Stomach smooth muscle (tissue), 2 donors: ENCODE measurements around the gene CHCHD6.
"Not testable (repeated sequence)": the region's sequence is repeated elsewhere in the genome, so short reads cannot be mapped to it uniquely, and the experiment has no call there.

Source experiments
- H3K27ac ChIP-seq: one replicate; pipeline ENCODE4 v1.7.0; 2013; ENCODE audit warnings: mild to moderate bottlenecking, low read length, inconsistent platforms
- H3K27me3 ChIP-seq, 2 donors: one replicate each; pipeline ENCODE4 v1.7.0; 2013; ENCODE audit warnings: low read length in 2 of 2; ENCODE audit not compliant: insufficient read depth in 2 of 2, control insufficient read depth in 1 of 2
- H3K36me3 ChIP-seq, 2 donors: one replicate each; pipeline ENCODE4 v1.7.0; 2013; ENCODE audit warnings: low read length in 2 of 2; ENCODE audit not compliant: control insufficient read depth in 2 of 2, insufficient read depth in 2 of 2
- H3K4me1 ChIP-seq: one replicate; pipeline ENCODE4 v1.7.0; 2013; ENCODE audit warnings: low read length; ENCODE audit not compliant: control insufficient read depth, insufficient read depth
- H3K4me3 ChIP-seq, 2 donors: one replicate each; pipeline ENCODE4 v1.7.0; 2013; ENCODE audit warnings: low read length in 2 of 2
- H3K9ac ChIP-seq, 2 donors: one replicate each; pipeline ENCODE4 v1.7.0; 2013; ENCODE audit warnings: low read length in 2 of 2, mild to moderate bottlenecking in 1 of 2
- H3K9me3 ChIP-seq, 2 donors: one replicate each; pipeline ENCODE4 v1.7.0; 2013; ENCODE audit warnings: low read length in 2 of 2; ENCODE audit not compliant: control insufficient read depth in 2 of 2
- donor health status: healthy.
- donor health status: Pancreatic carcinoma.

Gene CHCHD6

DNA sequence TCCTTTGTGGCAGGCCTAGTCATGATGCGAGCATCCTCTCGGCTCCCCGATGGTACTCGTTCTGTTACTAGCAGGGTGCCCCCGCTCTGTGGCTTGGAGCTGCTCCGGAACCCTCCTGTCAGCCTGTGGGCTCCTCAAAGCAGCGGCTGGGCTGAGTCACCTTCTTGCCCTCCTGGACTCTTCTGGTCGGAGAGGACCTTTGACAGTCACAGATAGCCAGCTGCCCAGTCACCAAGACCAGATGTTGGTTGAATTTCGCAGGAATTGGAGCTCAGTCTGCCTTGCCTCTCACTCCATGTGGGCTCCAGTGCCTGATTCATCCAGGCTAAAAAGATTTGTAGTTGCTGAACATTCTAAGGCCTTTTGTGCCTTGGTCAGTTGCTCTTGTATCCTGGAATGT is 94.5 kb downstream of the CHCHD6 start:
- Histone ChIP-seq H3K27ac (no peak overlapping the region), H3K9me3 (no peaks in the 10 kb centered on the region), H3K36me3 (no peaks in the 10 kb centered on the region), H3K9ac (no peak overlapping the region), H3K4me1 (no peaks in the 10 kb centered on the region), H3K27me3 (no peaks in the 10 kb centered on the region), H3K4me3 (no peak overlapping the region)

- Histone ChIP-seq H3K4me1 (no peaks in the 10 kb centered on the region), H3K4me3 (no peak overlapping the region), H3K27me3 (no peaks in the 10 kb centered on the region), H3K27ac (no peak overlapping the region), H3K36me3 (no peaks in the 10 kb centered on the region), H3K9ac (no peak overlapping the region), H3K9me3 (no peaks in the 10 kb centered on the region)
These were observed 95.1 kb downstream of the CHCHD6 start for GRCh38 chr3:126799099-126799498.

DNA sequence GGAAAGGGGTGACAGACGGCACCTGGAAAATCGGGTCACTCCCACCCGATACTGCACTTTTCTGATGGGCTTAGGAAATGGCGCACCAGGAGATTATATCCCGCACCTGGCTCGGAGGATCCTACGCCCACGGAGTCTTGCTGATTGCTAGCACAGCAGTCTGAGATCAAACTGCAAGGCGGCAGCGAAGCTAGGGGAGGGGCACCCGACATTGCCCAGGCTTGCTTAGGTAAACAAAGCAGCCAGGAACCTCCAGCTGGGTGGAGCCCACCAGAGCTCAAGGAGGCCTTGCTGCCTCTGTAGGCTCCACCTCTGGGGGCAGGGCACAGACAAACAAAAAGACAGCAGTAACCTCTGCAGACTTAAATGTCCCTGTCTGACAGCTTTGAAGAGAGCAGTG is 97.3 kb downstream of the CHCHD6 start:
- not testable (repeated sequence) for H3K27ac ChIP-seq, H3K36me3 ChIP-seq, H3K4me3 ChIP-seq, H3K9me3 ChIP-seq, H3K27me3 ChIP-seq, H3K9ac ChIP-seq, H3K4me1 ChIP-seq

DNA sequence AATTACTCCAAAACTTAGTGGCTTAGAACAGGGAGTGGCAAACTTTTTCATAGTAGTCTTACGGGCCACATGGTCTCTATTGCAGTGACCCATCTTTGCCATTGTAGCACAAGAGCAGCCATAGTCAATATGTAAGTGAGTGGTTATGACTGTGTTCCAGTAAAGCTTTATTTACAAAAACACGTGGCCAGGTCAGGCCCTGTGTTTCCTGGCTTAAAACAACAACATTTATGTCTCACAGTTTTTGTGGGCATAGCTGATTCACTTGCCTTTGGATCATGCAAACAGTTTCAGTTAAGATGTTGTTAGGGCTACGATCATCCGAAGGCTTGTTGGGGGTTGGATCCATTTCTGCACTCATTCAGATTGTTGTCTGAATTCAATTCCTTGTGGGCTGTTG is 103.8 kb downstream of the CHCHD6 start:
- Histone ChIP-seq H3K36me3 (no peaks in the 10 kb centered on the region), H3K27me3 (no peaks in the 10 kb centered on the region), H3K27ac (no peak overlapping the region), H3K9me3 (peaks cover 0 to 4% of the 10 kb centered on the region in 2 donors), H3K4me3 (no peak overlapping the region), H3K4me1 (no peaks in the 10 kb centered on the region), H3K9ac (no peak overlapping the region)

GRCh38 chr3:126811530-126811929 is 107.5 kb downstream of the CHCHD6 start:
- Histone ChIP-seq H3K4me3 (no peak overlapping the region), H3K4me1 (no peaks in the 10 kb centered on the region), H3K27me3 (no peaks in the 10 kb centered on the region), H3K27ac (no peak overlapping the region), H3K36me3 (no peaks in the 10 kb centered on the region), H3K9ac (no peak overlapping the region), H3K9me3 (peaks cover 0 to 4% of the 10 kb centered on the region in 2 donors)

DNA sequence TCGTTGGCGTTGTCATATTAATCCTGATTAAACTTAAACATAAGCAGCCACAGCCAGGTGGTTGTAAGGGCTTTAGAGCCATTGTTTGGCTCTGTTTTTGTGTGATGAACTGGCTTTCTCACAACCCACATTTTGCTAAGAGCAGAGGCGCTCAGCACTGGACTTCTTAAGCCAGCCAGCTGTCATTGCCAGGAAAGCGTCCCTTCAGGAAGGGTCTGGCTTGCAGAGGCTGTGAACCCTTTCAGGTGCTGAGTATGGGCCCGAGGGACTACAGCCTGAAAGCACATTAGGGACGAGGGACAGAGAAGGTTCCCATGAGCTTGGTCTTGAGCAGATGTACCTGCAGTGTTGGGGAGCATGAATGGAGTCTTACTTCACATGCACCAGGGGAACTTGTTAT is 112.3 kb downstream of the CHCHD6 start:
- Histone ChIP-seq H3K9ac (no peak overlapping the region), H3K27ac (no peak overlapping the region), H3K4me3 (no peak overlapping the region), H3K36me3 (no peaks in the 10 kb centered on the region), H3K9me3 (no peaks in the 10 kb centered on the region), H3K27me3 (no peaks in the 10 kb centered on the region), H3K4me1 (peaks cover 10% of the 10 kb centered on the region)

GRCh38 chr3:126816986-126817777 is 113.1 kb downstream of the CHCHD6 start:
- H3K9ac ChIP-seq: no peak overlapping the region
- peaks cover 10% of the 10 kb centered on the region for H3K4me1 ChIP-seq
- no peak overlapping the region for H3K4me3 ChIP-seq
- H3K36me3 ChIP-seq: no peaks in the 10 kb centered on the region
- no peaks in the 10 kb centered on the region for H3K27me3 ChIP-seq
- no peak overlapping the region for H3K27ac ChIP-seq
- H3K9me3 ChIP-seq: no peaks in the 10 kb centered on the region

DNA sequence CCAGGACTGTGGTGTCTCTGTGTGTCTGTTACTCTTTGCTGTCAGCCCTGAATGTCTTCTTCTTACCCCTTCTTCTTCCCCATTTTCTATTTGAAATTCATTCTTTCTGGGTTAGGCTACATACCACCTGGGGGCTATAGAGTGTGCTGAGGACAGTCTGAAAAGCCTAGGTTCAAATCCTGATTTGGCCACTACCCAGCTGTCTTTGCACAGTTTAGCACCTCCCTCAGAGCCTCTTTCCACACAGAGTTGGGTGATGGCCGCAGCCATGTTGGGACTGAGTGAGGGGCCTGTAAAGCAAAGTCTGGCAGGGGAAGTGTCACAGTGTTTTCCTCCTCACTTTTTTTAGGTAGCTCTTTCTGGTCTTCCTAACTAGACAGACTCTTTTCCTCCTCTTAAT is 113.7 kb downstream of the CHCHD6 start:
- no peaks in the 10 kb centered on the region for H3K36me3 ChIP-seq
- no peaks in the 10 kb centered on the region for H3K27me3 ChIP-seq
- H3K4me3 ChIP-seq: no peak overlapping the region
- H3K4me1 ChIP-seq: peaks cover 10% of the 10 kb centered on the region
- H3K27ac ChIP-seq: no peak overlapping the region
- no peaks in the 10 kb centered on the region for H3K9me3 ChIP-seq
- H3K9ac ChIP-seq: no peak overlapping the region

DNA sequence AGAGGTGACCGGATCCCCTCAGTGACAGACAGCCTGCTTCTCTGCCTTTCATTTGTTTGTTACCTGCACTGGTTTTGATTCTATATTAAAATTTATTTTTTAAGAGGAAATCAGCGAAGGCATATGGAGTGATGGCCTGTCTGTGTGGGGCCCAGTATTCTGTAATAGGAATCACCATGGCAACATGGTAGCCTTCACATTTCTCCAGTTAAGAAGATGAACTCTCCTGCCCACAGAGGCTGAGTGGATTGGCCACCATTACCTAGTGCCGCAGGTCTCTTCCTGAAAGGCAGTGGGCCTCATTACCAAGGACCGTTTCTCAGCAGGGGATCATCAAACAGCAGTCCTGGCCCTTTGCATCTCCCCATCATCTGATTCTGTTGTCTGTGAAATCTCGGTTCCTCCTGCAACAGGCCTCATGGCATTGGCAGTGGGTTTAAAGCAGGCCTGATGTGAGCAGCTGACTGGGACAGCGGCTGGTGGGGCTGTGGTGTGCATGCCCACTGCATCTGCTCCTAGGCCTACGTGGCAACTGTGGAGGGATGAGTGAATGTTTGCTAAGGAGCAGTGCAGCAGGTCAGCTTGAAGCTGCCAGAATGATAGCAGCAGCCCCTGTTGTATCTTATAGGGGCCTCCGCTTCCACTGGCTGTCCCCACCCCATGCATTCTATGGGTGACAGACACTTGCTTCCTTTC is 114.5 kb downstream of the CHCHD6 start:
- Histone ChIP-seq H3K36me3 (no peaks in the 10 kb centered on the region), H3K9ac (no peak overlapping the region), H3K4me3 (no peak overlapping the region)

DNA sequence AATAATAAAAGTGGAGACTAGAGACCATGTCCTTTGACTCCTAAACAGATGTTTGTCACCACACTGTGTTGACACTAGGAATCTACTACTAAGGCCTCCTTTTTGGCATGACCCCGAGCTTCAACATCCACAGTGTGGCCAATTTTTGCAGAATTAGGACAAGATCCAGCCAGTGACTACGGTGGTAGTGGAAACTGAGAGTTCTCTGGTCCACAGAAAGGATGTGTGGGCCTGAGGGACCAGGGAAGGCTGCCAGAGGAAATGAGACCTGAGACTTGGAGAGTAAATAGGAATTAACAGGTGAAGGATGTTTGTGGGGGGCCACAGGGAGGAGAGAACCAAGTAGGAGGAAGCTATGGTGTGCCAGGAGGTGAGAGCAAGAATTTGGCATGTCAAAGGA is 122.7 kb downstream of the CHCHD6 start:
- Histone ChIP-seq H3K9ac (no peak overlapping the region), H3K36me3 (no peaks in the 10 kb centered on the region), H3K27ac (no peak overlapping the region), H3K4me3 (no peak overlapping the region), H3K27me3 (no peaks in the 10 kb centered on the region), H3K4me1 (no peaks in the 10 kb centered on the region), H3K9me3 (no peaks in the 10 kb centered on the region)

More for the DNA sequence above, 114.5 kb downstream of the CHCHD6 start:
- peaks cover 10% of the 10 kb centered on the region for H3K4me1 ChIP-seq
- no peaks in the 10 kb centered on the region for H3K27me3 ChIP-seq
- no peak overlapping the region for H3K27ac ChIP-seq
- H3K9me3 ChIP-seq: no peaks in the 10 kb centered on the region

- Histone ChIP-seq H3K9me3 (no peaks in the 10 kb centered on the region), H3K27ac (no peak overlapping the region), H3K27me3 (no peaks in the 10 kb centered on the region), H3K36me3 (no peaks in the 10 kb centered on the region), H3K4me3 (no peak overlapping the region), H3K9ac (no peak overlapping the region), H3K4me1 (no peaks in the 10 kb centered on the region)
These were observed 123.1 kb downstream of the CHCHD6 start for GRCh38 chr3:126827121-126827520.
